M059J (cell line): ENCODE measurements around the gene ACTRT2. TPM values are rescaled to one million over a fixed set of nuclear protein-coding genes. Genes with fewer than 3 reads are reported as not detected.

Source experiments
- DNase-seq: peaks from one replicate; pipeline ENCODE4 v3.0.0-alpha.2; 2012; ENCODE audit warnings: low read depth
- total RNA-seq: library from RNA; depleted of rRNA; stranded (reverse); fragments of >200 nt; shearing (Covaris generic); gene quantifications from 2 replicates; pipeline ENCODE4 v1.2.3, GENCODE V29; 2014

Gene ACTRT2
- total RNA-seq, 1 experiment from 2014 or later, result not detected

- no peak for DNase-seq
Observed at GRCh38 chr1:3018576-3018975, 2.7 kb upstream of the ACTRT2 start.

- no peak for DNase-seq
Observed at GRCh38 chr1:3019007-3019515, 2.2 kb upstream of the ACTRT2 start.

- no peak for DNase-seq
Observed at GRCh38 chr1:3019516-3020051, 1.7 kb upstream of the ACTRT2 start.

GRCh38 chr1:3020263-3020909 is 881 bp upstream of the ACTRT2 start:
- DNase-seq, result no peak

- no peak for DNase-seq
Observed at GRCh38 chr1:3021801-3022401, 634 bp downstream of the ACTRT2 start.

GRCh38 chr1:3022511-3022973 is 1.3 kb downstream of the ACTRT2 start:
- DNase-seq, result no peak

GRCh38 chr1:3022976-3023375 is 1.7 kb downstream of the ACTRT2 start:
- no peak for DNase-seq

GRCh38 chr1:3024019-3024418 is 2.8 kb downstream of the ACTRT2 start:
- no peak for DNase-seq

GRCh38 chr1:3024588-3024987 is 3.3 kb downstream of the ACTRT2 start:
- DNase-seq, result no peak

GRCh38 chr1:3026124-3026523 is 4.9 kb downstream of the ACTRT2 start:
- DNase-seq, result no peak

GRCh38 chr1:3026581-3027391 is 5.5 kb downstream of the ACTRT2 start:
- no peak for DNase-seq

- DNase-seq, result no peak
Observed at GRCh38 chr1:3027611-3028371, 6.5 kb downstream of the ACTRT2 start.

- DNase-seq, result no peak
Observed at GRCh38 chr1:3028531-3029282, 7.4 kb downstream of the ACTRT2 start.

GRCh38 chr1:3029481-3029961 is 8.3 kb downstream of the ACTRT2 start:
- DNase-seq, result no peak

GRCh38 chr1:3029991-3030662 is 8.9 kb downstream of the ACTRT2 start:
- no peak for DNase-seq

GRCh38 chr1:3030663-3031381 is 9.6 kb downstream of the ACTRT2 start:
- DNase-seq, result no peak

GRCh38 chr1:3031401-3032221 is 10.3 kb downstream of the ACTRT2 start:
- DNase-seq, result no peak

GRCh38 chr1:3032371-3033039 is 11.2 kb downstream of the ACTRT2 start:
- DNase-seq, result no peak
